ENCODE data around the gene RADIL. TPM values are rescaled to one million over a fixed set of nuclear protein-coding genes. Genes with fewer than 3 reads are reported as not detected.

The RADIL gene
- total and polyA plus RNA-seq, 2 donors (not counting 1 experiment from before 2014, with no cell fraction given): not detected

- H3K4me3 ChIP-seq (ENCODE audit: control extremely low read depth in 1 of 5, extremely low read depth in 1 of 5, insufficient read depth in 1 of 5, low read depth in 2 of 5, low read length in 4 of 5): peak overlapping the region in 4 of 5 experiments; percentile 34 to 54 (median 48)
These were observed 21.4 kb downstream of the RADIL start for GRCh38 chr7:4862156-4862555.

GRCh38 chr7:4861673-4862072, 21.8 kb downstream of the RADIL start, which contains the start of gene PAPOLB:
TSS of gene PAPOLB (minus strand) at chr7:4862030. CDS start at chr7:4861810, 220 bp downstream.
- Histone ChIP-seq H4K20me1 (ENCODE audit: control insufficient read depth, insufficient read depth, low read length, poor library complexity, severe bottlenecking) (no peaks in the 10 kb centered on the region), H2AFZ (ENCODE audit: insufficient read depth, low read depth, low read length, poor library complexity, severe bottlenecking) (peak within 1 kb of the TSS; percentile 72), H3K4me3 (ENCODE audit: control extremely low read depth in 1 of 5, extremely low read depth in 1 of 5, insufficient read depth in 1 of 5, low read depth in 2 of 5, low read length in 4 of 5) (peak within 1 kb of the TSS; percentile 21 to 54 (median 43)), H3K4me1 (ENCODE audit: control insufficient read depth in 2 of 2, insufficient read depth in 2 of 2, low read length in 2 of 2) (peaks cover 9 to 11% of the 10 kb centered on the region in 2 donors), H3K9ac (ENCODE audit: low read length) (peak within 1 kb of the TSS; percentile 50), H3K27ac (ENCODE audit: low read length in 2 of 2) (peak within 1 kb of the TSS; percentile 25 to 50), H3K9me3 (ENCODE audit: control extremely low read depth in 1 of 3, control insufficient read depth in 2 of 3, insufficient read depth in 1 of 3, low read length in 2 of 3) (peaks cover 0 to 13% (median 1%) of the 10 kb centered on the region in 3 donors), H3K27me3 (replicated peaks in 1 of 4; ENCODE audit: control extremely low read depth in 1 of 4, control insufficient read depth in 3 of 4, insufficient read depth in 4 of 4, low read length in 3 of 4) (peaks cover 0 to 15% (median 8%) of the 10 kb centered on the region in 4 experiments), H3K4me2 (replicated peaks; ENCODE audit: low read depth, low read length, poor library complexity, severe bottlenecking) (peak within 1 kb of the TSS; percentile 67), H3K36me3 (replicated peaks in 1 of 2; ENCODE audit: control extremely low read depth in 1 of 2, control insufficient read depth in 1 of 2, extremely low read depth in 1 of 2, insufficient read depth in 2 of 2, low read length in 1 of 2) (no peaks in the 10 kb centered on the region), H3K79me2 (ENCODE audit: control insufficient read depth, insufficient read depth, low read length) (no peaks in the 10 kb centered on the region)
- H3K4me3 Mint-ChIP-seq: peak within 1 kb of the TSS; percentile 70
- ATAC-seq (ENCODE audit: low read depth) (peak; percentile 58), DNase-seq (no peak)
- intact Hi-C loops (cut with micrococcal nuclease): no loop called here
- ChIA-PET POLR2A (no interaction called here), CTCF (no interaction called here)
- no peak for TF ChIP-seq EZH2 (IDR thresholded peaks at IDR 0.05; ENCODE audit: borderline replicate concordance, insufficient read depth, low read depth, low read length, poor library complexity, severe bottlenecking)
- TF ChIP-seq, protein P1, sequence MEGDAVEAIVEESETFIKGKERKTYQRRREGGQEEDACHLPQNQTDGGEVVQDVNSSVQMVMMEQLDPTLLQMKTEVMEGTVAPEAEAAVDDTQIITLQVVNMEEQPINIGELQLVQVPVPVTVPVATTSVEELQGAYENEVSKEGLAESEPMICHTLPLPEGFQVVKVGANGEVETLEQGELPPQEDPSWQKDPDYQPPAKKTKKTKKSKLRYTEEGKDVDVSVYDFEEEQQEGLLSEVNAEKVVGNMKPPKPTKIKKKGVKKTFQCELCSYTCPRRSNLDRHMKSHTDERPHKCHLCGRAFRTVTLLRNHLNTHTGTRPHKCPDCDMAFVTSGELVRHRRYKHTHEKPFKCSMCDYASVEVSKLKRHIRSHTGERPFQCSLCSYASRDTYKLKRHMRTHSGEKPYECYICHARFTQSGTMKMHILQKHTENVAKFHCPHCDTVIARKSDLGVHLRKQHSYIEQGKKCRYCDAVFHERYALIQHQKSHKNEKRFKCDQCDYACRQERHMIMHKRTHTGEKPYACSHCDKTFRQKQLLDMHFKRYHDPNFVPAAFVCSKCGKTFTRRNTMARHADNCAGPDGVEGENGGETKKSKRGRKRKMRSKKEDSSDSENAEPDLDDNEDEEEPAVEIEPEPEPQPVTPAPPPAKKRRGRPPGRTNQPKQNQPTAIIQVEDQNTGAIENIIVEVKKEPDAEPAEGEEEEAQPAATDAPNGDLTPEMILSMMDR (IDR thresholded peaks at IDR 0.05): no peak
- peaks cover 2% of the 10 kb centered on the region for H3K9me3 Mint-ChIP-seq (ENCODE audit: insufficient read depth)
- peaks cover 4% of the 10 kb centered on the region for H3K4me1 Mint-ChIP-seq
- 23% methylated on average over 39 of the region's 46 CpGs for WGBS (ENCODE audit: insufficient coverage)
- peaks cover 50% of the 10 kb centered on the region for H3K27me3 Mint-ChIP-seq
- H3K27ac Mint-ChIP-seq: peak within 1 kb of the TSS; percentile 66

More at GRCh38 chr7:4862156-4862555, 21.4 kb downstream of the RADIL start:
- CTCF ChIA-PET: no interaction called here
- Histone ChIP-seq H3K4me2 (replicated peaks; ENCODE audit: low read depth, low read length, poor library complexity, severe bottlenecking) (peak overlapping the region; percentile 67), H3K27me3 (replicated peaks in 1 of 4; ENCODE audit: control extremely low read depth in 1 of 4, control insufficient read depth in 3 of 4, insufficient read depth in 4 of 4, low read length in 3 of 4) (peaks cover 0 to 14% (median 8%) of the 10 kb centered on the region in 4 experiments), H4K20me1 (ENCODE audit: control insufficient read depth, insufficient read depth, low read length, poor library complexity, severe bottlenecking) (no peaks in the 10 kb centered on the region), H2AFZ (ENCODE audit: insufficient read depth, low read depth, low read length, poor library complexity, severe bottlenecking) (peak overlapping the region; percentile 72), H3K27ac (ENCODE audit: low read length in 2 of 2) (no peak overlapping the region), H3K4me1 (ENCODE audit: control insufficient read depth in 2 of 2, insufficient read depth in 2 of 2, low read length in 2 of 2) (peaks cover 9 to 11% of the 10 kb centered on the region in 2 donors), H3K9ac (ENCODE audit: low read length) (peak overlapping the region; percentile 50), H3K79me2 (ENCODE audit: control insufficient read depth, insufficient read depth, low read length) (no peaks in the 10 kb centered on the region), H3K9me3 (ENCODE audit: control extremely low read depth in 1 of 3, control insufficient read depth in 2 of 3, insufficient read depth in 1 of 3, low read length in 2 of 3) (peaks cover 0 to 13% (median 1%) of the 10 kb centered on the region in 3 donors), H3K36me3 (replicated peaks in 1 of 2; ENCODE audit: control extremely low read depth in 1 of 2, control insufficient read depth in 1 of 2, extremely low read depth in 1 of 2, insufficient read depth in 2 of 2, low read length in 1 of 2) (no peaks in the 10 kb centered on the region)
- H3K4me1 Mint-ChIP-seq: peaks cover 4% of the 10 kb centered on the region
- no peak for TF ChIP-seq EZH2 (IDR thresholded peaks at IDR 0.05; ENCODE audit: borderline replicate concordance, insufficient read depth, low read depth, low read length, poor library complexity, severe bottlenecking)
- TF ChIP-seq, protein P1 (IDR thresholded peaks at IDR 0.05): no peak
- WGBS (ENCODE audit: insufficient coverage): 92% methylated on average over 14 of the region's 14 CpGs
- H3K27ac Mint-ChIP-seq: peak overlapping the region; percentile 10
- H3K27me3 Mint-ChIP-seq: peaks cover 47% of the 10 kb centered on the region
- DNase-seq (no peak), ATAC-seq (ENCODE audit: low read depth) (no peak)
- peak overlapping the region; percentile 70 for H3K4me3 Mint-ChIP-seq
- H3K9me3 Mint-ChIP-seq (ENCODE audit: insufficient read depth): peaks cover 2% of the 10 kb centered on the region
- POLR2A ChIA-PET: no interaction called here
- intact Hi-C loops (cut with micrococcal nuclease): no loop called here
